HCT116 (cell line): ENCODE measurements around the gene CATSPERB.

ENCODE experiments used
- CTCF ChIP-seq, 3 experiments: fragments of 200-600 bp in 1 of 3; sonication (generic) in 1 of 3; IDR thresholded peaks in 2 of 3; conservative IDR thresholded peaks in 1 of 3; 2 replicates each; pipeline ENCODE4 v1.5.1; 2012 to 2017; ENCODE audit warnings: low read depth in 2 of 3, low read length in 2 of 3, antibody characterized with exemption in 1 of 3, borderline replicate concordance in 1 of 3, control low read depth in 1 of 3, mild to moderate bottlenecking in 1 of 3, mixed read lengths in 1 of 3, mixed run types in 1 of 3, moderate library complexity in 1 of 3; ENCODE audit not compliant: insufficient read depth in 1 of 3
- FOSL1 ChIP-seq: IDR thresholded peaks from 2 replicates; pipeline ENCODE4 v1.6.1; 2012; ENCODE audit warnings: low read depth
- JUND ChIP-seq: IDR thresholded peaks from 2 replicates; pipeline ENCODE4 v1.6.1; 2012
- RAD21 ChIP-seq: IDR thresholded peaks from 2 replicates; pipeline ENCODE4 v1.6.1; 2012; ENCODE audit warnings: low read depth, mild to moderate bottlenecking
- SRF ChIP-seq: IDR thresholded peaks from 2 replicates; pipeline ENCODE4 v1.6.1; 2012; ENCODE audit warnings: low read depth
- YY1 ChIP-seq: IDR thresholded peaks from 2 replicates; pipeline ENCODE4 v1.6.1; 2011; ENCODE audit warnings: low read length, low read depth, moderate library complexity, mild to moderate bottlenecking; ENCODE audit not compliant: insufficient replicate concordance; ENCODE audit errors: extremely low read depth

- TF ChIP-seq CTCF (IDR thresholded peaks at IDR 0.05 in 2 of 3, conservative IDR thresholded peaks at IDR 0.05 in 1 of 3; ENCODE audit: borderline replicate concordance in 1 of 3, insufficient read depth in 1 of 3, low read depth in 2 of 3, low read length in 2 of 3) (no peak), YY1 (no peak), SRF (no peak), RAD21 (no peak), FOSL1 (no peak), JUND (no peak)
Observed at GRCh38 chr14:91613459-91614112, 118.3 kb downstream of the CATSPERB start.
